NCI-H82 (cell line): ENCODE measurements around the gene TUBB8.
"Not testable (repeated sequence)": the region's sequence is repeated elsewhere in the genome, so short reads cannot be mapped to it uniquely, and the experiment has no call there.

ENCODE experiments used
- DNase-seq: peaks from one replicate; lab custom pipeline; 2025; lab: John Stamatoyannopoulos, UW

The TUBB8 gene

DNA sequence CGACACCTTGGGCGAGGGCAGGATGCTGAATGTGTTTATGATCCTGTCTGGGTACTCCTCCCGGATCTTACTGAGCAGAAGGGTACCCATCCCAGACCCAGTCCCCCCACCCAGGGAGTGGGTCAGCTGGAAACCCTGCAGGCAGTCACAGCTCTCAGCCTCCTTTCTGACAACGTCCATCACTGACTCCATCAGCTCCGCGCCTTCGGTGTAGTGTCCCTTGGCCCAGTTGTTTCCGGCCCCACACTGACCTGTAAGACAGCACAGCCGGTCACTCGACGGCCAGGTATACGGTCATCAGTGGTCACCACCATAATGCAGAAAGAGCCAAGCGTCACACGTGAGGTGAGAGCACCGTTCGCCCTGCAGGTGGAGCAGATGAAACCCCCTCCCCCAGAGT is 1.2 kb downstream of the TUBB8 start:
- DNase-seq = not testable (repeated sequence)

DNA sequence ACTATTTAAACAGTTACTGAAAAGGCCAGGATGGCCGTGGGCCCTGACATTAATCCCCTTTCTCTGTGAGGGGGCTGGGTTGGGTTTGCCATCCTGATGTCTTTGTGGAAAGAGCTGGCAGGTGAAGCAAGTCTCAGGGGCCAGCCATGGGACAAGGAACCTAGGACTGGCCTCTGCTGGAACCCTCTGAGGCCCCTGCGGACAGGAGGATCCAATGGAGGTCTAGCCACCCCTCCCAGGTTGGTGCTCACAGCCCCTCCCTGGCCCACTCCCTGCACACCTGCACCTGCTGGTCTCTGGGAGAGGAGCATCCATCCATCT is 35.8 kb downstream of the TUBB8 start:
- DNase-seq = not testable (repeated sequence)

DNA sequence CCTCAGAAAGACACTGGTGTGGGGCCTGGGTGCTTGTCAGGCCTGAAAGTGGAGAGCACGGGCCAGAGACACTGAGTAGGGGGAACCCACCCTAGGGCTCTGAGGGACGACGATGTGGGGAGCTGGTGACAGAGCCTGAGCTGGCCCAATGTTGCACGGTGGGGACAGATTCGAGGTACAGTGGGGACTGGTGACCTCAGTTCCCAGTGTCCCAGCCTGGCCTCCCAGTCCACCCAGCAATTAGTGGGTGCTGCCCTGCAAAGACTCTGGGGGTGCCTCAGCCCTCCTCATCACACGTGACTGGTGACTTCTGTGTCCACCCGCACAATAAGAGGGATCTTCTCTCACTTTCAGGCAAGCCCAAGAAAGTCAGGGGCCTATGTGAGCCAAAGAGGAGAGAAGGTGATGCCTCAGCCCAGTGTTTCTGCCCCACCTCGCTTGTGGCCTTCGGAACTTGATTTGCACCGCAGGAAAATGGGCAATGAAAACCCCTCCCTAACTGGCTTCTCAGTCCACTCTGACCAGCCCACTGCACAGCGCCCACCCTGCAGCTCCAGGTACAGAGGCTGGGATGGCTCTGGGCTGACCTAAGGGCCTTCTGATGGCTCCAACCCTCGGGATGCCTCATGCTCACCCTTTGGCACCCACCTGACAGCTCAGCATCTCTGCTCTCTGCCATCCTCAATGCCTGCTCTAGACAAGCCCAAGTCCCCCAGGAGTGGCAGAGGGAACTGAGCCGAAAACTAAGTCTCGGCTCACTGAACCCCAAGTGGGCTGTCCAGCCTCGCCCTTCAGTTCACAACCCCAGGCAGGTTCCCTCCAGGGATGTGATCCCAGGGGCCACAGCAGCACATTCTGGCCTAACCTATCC is 36.4 kb downstream of the TUBB8 start:
- not testable (repeated sequence) for DNase-seq

DNA sequence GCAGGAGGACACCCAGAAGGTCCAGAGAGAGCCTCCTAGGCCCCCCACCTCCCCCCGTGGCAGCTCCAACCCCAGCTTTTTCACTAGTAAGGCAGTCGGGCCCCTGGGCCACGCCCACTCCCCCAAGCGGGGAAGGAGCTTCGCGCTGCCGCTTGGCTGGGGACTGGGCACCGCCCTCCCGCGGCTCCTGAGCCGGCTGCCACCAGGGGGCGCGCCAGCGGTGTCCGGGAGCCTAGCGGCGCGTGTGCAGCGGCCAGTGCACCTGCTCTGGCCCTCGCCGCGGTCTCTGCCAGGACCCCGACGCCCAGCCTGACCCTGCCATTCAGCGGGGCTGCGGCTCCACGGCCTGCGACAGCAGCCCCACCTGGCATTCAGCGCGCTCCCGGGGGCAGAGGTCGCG is 37.8 kb downstream of the TUBB8 start:
- DNase-seq = not testable (repeated sequence)

DNA sequence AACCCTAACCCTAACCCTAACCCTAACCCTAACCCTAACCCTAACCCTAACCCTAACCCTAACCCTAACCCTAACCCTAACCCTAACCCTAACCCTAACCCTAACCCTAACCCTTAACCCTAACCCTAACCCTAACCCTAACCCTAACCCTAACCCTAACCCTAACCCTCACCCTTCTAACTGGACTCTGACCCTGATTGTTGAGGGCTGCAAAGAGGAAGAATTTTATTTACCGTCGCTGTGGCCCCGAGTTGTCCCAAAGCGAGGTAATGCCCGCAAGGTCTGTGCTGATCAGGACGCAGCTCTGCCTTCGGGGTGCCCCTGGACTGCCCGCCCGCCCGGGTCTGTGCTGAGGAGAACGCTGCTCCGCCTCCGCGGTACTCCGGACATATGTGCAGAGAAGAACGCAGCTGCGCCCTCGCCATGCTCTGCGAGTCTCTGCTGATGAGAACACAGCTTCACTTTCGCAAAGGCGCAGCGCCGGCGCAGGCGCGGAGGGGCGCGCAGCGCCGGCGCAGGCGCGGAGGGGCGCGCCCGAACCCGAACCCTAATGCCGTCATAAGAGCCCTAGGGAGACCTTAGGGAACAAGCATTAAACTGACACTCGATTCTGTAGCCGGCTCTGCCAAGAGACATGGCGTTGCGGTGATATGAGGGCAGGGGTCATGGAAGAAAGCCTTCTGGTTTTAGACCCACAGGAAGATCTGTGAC is 38.7 kb downstream of the TUBB8 start:
- DNase-seq = not testable (repeated sequence)
